GM21529 (cell line): ENCODE results near the gene CLEC12A.

Source experiments
- ATAC-seq: cut with Tn5 transposase; IDR thresholded peaks from one replicate; pipeline ENCODE4 v1.9.1; 2021; ENCODE audit not compliant: unreplicated experiment

The CLEC12A gene

DNA sequence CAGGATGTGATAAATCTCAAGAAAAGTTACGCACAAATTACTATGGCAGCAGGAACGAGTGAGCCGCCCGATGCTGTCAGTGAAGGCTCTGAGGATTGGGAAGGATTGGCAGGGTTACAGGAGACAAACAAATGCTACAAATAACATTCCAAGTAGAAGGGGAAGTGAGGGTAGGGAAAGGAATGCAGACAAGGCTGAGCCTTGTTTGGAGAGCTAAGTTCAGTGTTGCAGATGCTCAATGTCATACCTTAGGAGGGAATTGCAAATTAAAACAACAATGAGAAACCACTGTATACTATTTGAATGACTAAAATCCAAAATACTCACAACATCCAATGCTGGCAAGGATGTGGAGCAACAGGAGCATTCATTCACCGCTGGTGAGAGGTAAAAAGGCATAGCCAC lies 60.6 kb downstream of the CLEC12A start:
- ATAC-seq, result no peak

DNA sequence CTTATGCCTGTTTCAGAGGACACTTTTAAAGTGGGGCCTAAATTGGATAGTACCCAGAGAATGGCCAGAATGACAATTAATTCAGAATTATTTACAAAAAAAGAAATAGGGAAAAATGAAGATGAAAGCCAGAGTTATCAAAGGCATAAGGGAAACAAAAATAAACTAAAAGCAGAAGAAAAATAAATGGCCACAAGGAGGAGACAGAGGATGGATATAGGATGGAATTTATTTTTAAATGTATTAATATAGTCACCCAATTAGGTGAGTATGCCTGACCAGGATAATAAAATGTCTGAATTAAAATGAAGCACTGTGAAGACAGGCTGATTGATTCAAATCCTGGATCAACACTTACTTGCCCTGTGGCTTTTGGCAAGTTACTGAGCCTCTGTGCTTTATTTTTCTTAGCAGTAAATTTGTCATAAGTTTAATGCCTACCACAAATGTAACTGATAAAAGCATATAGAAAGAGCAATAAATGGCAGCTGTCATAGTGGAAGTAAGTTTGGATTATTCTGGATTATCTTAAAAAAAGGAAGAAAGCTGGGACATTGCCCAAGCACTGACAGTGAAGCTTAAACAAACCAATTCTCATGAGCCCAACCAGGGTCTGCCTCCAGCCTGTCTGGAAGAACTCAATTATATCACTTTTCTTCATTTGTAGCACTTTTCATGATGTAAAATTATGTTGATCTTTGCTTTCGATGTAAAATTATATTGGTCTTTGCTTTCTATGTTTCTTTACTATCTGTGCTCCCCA lies 62.8 kb downstream of the CLEC12A start:
- ATAC-seq, result no peak
